Measurements from ENCODE around the gene ZNF3.

The ZNF3 gene

GRCh38 chr7:100107890-100108289, 26.4 kb upstream of the ZNF3 start:
- DNase-seq: no peak

GRCh38 chr7:100107125-100107737, 25.7 kb upstream of the ZNF3 start:
- DNase-seq: no peak

DNA sequence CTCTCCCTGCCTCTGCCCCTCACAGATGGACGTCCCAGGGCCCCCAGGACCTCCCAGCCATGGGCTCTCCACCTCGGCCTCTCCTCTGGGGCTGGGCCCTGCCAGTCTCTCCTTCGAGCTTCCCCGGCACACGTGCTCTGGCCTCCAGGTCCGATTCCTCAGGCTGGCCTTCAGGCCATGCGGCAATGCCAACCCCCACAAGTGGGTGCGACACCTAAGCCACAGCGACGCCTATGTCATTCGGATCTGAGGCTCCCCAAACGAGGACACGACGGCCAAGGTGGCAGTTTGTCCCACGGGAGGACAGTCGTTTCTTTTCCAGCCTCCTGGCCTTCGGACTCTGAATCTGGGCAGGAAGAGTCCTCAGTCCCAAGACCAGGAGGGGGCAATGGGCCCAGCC, 25.1 kb upstream of the ZNF3 start:
- no peak for DNase-seq

GRCh38 chr7:100105534-100105933, 24.0 kb upstream of the ZNF3 start:
- no peak for DNase-seq

- DNase-seq: peak; percentile 65
These were observed 21.7 kb upstream of the ZNF3 start for GRCh38 chr7:100102950-100103840.

DNA sequence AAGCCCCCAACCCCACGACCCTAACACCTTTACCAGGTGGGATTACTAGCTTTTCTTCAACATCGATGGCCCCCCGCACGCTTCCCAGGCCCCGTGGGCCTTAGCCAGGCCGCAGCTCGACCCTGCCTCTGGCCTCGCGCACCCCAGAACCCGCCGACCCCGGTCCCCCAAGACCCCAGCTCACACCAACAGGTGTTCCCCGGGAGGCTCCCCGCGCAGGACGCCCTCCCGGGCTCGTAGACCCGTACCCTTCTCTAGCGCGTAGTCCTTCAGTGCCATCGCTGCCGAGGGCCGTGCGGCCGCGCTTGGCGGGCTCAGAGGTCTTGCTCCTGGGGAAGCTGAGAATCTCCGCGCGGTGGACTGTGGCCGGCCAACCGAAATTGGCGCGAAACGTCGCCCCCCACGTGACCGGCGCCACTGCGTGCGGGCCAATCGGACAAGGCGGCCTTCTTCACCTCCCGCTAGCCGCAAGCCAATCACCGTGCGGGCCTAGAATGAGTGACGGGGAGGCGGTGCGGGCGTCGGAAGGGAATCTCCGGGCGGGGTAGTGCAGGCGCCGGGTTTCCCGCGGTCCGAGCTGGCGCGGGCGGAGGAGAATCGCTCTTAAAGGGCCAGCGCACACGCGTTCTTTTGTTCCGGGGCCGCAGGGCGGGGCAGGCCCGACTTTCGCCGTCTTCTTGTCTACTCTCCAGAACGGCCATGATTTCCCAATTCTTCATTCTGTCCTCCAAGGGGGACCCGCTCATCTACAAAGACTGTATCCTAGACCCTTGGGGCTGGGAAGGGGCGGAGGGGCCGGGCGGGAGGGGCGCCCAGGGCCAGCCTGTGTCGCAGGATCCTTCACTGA, 19.7 kb upstream of the ZNF3 start, which contains the start of the genes AP4M1 and MCM7:
TSS of gene AP4M1 (plus strand) at position 628 of the 847 bp plus-strand sequence. CDS start at position 700, 72 bp downstream.
TSS of gene MCM7 (minus strand) at position 382 of the 847 bp plus-strand sequence. CDS start at position 279, 103 bp downstream.
- peak; percentile 99 for DNase-seq

GRCh38 chr7:100100420-100101015, 19.0 kb upstream of the ZNF3 start:
- DNase-seq: peak; percentile 97

- DNase-seq: no peak
These were observed 17.9 kb upstream of the ZNF3 start for GRCh38 chr7:100099452-100099851.

- DNase-seq: no peak
These were observed 17.4 kb upstream of the ZNF3 start for GRCh38 chr7:100098913-100099312.

DNA sequence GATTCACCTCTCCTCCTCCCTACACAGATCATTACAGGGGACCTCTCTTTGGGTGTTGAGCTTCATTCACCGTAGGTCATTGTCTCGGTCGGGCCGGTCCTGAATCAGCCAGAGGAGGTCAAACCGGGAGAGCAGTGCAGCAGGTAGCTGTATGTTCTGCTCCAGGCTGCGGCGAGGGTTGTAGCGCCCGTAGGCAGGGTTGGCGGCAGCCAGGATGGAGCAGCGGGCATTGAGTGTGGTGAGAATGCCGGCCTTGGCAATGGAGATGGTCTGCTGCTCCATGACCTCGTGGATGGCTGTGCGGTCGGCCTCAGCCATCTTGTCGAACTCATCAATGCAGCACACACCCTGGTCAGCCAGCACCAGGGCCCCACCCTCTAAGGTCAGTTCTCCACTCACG, 14.2 kb upstream of the ZNF3 start:
- DNase-seq: no peak

DNA sequence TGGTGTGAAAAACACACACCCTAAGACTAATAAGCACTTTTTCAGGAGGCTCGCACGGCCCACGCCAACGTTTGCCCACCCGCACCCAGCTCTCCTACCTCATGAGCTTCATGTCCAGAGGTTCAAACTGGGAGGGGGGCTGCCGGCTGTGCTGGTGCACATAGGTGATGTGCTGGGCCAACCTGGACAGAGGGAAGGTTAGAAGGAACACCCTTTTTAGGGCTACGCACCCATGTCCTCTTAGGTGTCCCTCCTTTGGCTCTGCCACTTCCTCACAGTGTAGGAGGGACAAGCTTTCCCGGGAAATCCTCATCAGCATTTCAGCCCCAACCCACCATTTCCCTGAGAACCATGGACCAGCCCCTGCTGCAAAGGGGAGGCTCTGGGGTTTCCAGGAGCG, 13.8 kb upstream of the ZNF3 start:
- DNase-seq: no peak

- DNase-seq: no peak
These were observed 12.5 kb upstream of the ZNF3 start for GRCh38 chr7:100093925-100094486.

DNA sequence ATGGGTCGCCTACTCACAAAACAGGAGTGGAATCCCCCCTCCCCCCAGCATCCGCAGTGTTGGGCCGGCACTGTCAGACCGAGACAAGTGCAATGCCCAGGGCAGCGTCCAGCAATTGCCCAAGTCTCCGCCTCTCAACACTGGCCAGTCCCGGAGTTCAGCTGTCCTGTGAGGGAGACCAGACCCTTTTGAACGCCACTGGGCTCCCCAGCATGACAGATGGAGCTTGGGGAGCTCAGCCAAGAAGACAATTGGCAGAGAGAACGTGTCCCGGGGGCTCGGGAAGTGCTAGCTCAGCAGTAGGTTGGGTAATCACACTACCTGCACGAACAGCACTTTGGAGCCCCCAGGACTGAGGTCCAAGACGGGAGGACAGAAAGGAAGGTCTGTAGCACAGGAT, 12.0 kb upstream of the ZNF3 start:
- DNase-seq: no peak

DNA sequence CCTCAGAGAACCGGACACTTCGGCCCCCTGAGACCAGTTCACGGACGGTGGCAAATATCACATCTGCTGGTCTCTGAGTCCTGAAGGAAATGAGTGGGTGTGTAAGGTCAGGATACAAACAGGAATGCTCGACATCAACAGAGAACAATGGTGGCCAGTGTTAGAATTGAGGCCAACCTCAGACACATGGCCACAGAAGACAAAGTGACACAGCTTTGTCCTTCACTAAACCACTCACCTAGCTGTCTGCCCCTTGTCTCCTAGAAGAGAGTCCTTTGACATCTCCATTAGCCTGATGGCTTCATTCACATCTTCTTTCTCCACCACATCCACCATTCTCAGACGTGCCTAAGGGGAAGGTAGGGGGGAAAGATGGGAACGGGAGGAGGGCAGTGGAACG, 11.5 kb upstream of the ZNF3 start:
- DNase-seq: no peak

- DNase-seq: no peak
These were observed 10.1 kb upstream of the ZNF3 start for GRCh38 chr7:100091411-100092181.

GRCh38 chr7:100090527-100091410, 9.2 kb upstream of the ZNF3 start:
- DNase-seq: no peak

DNA sequence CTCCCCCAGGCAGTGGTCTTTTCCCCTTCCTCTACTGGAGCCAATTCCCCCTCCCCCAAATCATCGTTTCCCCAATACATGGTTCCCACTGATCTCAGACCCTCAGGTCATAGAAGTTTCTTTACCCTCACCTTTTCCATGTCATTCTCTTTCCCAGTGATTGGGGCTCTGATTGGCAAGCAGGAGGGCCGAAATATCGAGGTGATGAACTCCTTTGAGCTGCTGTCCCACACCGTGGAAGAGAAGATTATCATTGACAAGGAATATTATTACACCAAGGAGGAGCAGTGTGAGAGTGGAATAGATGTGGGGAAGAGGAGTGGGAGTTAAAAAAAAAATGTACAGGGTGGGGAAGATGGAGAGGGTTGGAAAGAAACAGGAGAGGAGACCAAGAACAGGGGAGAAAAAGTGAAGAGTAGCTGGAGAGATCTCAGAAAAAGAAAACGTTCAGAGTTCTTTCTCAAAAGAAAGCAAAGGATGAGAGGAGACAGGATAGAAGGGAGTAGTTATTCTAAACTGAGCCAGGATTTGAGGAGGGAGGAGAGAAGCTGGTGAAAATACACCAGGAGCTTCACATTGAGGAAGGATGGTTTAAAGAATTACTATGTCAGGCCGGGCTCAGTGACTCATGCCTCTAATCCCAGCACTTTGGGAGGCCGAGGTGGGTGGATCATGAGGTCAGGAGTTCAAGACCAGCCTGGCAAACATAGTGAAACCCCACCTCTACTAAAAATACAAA, 8.1 kb upstream of the ZNF3 start:
- peak; percentile 14 for DNase-seq

- DNase-seq: peak; percentile 75
These were observed 7.3 kb upstream of the ZNF3 start, which contains the start of gene COPS6 for GRCh38 chr7:100088621-100089457. COPS6 (plus strand) TSS chr7:100088969; CDS start chr7:100088991, 22 bp downstream.
